HG03442 (cell line): ENCODE results near the gene FARS2.

ENCODE experiments used
- ATAC-seq: cut with Tn5 transposase; IDR thresholded peaks from one replicate; pipeline ENCODE4 v1.9.1; 2021; ENCODE audit warnings: mild to moderate bottlenecking, moderate library complexity; ENCODE audit not compliant: unreplicated experiment

Gene FARS2

DNA sequence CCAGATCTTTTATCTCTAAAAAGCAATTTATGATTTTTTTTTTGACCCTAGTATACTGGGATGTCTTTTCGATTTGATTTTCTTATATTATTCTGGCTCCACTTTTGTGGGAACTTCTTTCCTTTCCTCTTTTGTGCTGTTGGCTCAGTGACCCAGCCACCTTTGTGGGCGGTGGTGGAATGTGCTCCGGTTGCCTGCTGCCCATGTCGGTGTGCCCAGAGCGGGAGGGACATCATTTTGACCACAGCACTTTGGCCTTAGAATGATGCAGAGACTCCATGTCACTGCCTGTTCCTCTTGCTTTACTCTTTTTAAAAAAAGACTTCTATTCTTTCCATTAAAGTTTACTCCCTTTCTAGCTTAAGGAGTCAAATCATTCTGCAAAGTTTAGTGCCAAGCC is 198.0 kb downstream of the FARS2 start:
- no peak for ATAC-seq

- ATAC-seq = no peak
Observed at GRCh38 chr6:5461365-5461764, 200.1 kb downstream of the FARS2 start.

GRCh38 chr6:5462856-5463255 is 201.5 kb downstream of the FARS2 start:
- ATAC-seq = no peak

DNA sequence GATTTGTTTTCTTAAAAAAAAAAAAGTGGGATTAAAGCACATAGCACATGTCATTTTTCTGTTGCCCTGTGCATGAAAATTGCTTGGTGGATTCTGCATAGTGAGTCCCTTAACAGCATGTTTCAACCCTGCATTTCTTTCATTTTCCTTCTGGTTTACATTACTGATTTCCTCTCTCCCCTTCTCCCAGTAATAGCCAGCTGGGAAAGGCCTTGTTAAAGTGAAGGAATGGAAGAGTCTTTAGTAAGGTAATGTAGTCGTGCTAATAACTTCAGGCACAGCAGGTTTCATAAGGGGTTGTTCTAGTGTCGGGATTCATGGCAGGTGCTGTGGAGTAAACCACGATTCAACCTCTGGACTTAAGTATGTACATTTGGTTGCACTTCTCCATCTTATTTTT is 202.4 kb downstream of the FARS2 start:
- ATAC-seq = no peak

DNA sequence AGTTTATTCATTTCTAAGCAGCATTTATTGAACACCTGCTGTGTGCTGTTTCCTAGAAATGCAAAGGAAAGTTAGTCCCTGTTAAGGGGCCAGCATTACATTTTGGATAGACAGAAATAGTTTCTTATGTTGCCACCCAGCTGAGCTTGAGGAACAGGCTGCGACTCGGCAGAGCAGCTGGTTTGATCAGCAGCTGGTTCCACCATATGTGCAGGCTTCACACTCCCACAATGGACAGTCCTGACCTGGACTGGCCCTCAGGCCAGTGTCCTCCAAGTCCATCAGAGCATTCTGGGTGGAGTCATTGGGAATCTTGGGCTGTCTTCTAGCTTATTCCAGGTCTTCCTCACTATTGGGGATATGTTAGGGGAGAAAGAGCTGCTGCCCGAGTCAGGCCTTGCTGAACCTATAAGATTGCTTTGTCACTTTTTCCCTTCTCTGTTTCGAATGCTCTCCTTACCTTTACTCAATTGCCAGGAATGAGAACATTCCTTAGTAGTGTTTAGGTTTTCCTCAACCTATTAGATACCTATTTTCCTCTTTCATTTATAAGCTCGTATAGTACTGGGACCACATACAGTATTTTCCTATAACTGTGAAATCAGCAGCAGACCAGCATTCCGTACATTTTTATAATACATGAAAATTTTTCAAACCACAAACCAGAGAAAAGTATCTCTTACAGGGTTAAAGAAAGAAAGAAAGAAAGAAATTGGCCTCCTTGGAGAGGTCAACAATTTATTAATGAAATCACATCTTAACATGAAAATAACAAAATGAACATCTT is 203.0 kb downstream of the FARS2 start:
- no peak for ATAC-seq

DNA sequence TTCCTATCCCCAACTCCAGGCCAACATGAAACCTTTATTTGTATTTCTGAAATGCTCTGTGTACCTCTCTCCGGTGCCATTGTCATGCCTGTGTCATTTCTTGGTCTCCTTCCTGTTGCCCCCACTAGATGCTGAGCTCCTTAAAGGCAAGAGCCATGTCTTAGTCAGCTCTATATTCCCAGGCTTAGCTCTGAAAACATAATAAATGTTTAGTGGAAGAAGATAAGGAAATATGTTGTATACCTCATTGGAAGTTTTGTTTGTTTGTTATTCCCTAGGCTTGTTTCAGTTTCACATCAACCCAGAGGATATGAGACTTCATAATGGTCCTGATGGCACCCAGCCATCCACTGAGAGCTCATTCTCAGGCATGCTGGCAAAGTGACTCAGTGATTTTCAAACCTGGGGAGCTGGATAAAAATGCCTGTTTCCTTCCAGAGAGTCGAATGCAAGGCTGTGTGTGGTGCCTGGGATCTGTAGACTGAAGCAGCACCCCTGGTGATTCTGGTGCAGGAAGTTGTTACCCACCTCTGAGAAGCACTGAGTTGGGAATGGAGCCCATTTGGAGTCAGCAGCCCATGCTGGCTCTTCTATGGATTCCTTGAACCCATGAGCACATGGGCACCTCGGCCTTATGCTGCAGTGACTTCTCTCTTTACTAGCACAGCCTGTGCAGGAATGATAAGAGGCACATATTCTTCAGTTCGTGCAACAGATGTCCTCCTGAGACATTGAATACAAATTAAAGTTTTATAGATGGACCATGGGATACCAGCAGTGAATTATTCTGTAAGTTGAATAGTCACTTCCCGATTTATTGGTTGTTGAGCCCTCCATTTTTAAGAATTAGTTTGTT is 205.2 kb downstream of the FARS2 start:
- ATAC-seq = no peak

- ATAC-seq = no peak
Observed at GRCh38 chr6:5468586-5468985, 207.3 kb downstream of the FARS2 start.

GRCh38 chr6:5469101-5469846 is 208.0 kb downstream of the FARS2 start:
- ATAC-seq = no peak

- peak; percentile 53 for ATAC-seq
Observed at GRCh38 chr6:5471044-5471443, 209.7 kb downstream of the FARS2 start.

DNA sequence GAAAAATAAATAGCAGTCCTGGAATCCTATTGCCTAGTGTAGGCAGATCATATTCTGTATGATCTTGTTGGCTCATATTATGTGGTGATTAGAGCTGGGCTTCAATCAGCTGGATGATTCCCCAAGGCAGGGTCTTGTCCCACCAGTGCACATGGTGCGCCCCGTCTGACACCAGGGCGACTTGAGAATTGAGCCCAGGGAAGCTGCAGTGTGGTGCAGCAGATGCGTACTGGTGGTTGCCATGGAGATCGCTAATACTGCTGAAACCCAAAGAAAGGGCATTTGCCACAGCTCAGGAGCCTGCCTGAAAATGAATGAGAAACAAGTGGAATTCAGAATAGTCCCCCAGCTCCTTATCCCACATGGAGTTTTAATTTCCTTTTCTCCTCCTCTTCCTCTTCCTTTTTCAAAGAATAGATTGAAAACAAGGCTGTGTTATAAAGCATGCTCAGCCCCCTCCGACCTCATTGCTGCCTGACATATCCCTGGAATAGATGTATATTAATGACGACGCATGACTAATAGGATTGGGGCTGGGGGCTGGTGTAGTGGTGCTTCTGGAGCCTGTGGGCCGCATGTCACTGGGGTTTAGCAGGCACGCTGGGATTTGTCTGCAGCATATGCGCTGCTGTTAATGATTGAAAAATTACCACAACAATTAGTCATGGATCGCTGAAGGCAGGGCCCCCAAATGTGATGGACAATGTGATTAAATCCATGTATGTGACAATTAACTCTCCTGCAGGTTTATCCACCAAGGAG is 210.5 kb downstream of the FARS2 start:
- no peak for ATAC-seq

- ATAC-seq = no peak
Observed at GRCh38 chr6:5472571-5472970, 211.3 kb downstream of the FARS2 start.

- no peak for ATAC-seq
Observed at GRCh38 chr6:5475779-5476178, 214.5 kb downstream of the FARS2 start.

GRCh38 chr6:5478380-5478779 is 217.1 kb downstream of the FARS2 start:
- ATAC-seq = no peak

- ATAC-seq = no peak
Observed at GRCh38 chr6:5481033-5481432, 219.7 kb downstream of the FARS2 start.

- no peak for ATAC-seq
Observed at GRCh38 chr6:5481750-5482149, 220.4 kb downstream of the FARS2 start.

GRCh38 chr6:5482619-5483018 is 221.3 kb downstream of the FARS2 start:
- no peak for ATAC-seq

DNA sequence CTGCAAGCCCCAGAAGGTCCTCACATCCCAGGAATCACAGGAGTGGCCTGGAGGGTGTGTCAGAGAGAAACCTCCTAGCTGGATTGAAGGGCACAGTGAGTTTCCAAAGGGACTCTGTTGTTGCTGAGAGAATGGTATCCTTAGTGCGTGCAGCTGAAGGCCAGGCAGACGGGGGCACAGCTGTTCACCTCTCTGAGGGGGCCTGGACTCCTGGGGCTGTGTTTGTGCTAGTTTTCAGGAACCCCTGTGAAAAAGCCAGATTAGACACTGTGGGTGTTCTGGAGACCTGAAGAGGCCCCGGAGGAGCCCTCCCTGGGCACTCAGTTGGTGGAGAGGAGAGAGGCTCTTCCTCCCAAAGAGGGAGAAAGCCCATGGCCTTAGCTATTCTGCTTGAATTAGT is 223.4 kb downstream of the FARS2 start:
- ATAC-seq = no peak

DNA sequence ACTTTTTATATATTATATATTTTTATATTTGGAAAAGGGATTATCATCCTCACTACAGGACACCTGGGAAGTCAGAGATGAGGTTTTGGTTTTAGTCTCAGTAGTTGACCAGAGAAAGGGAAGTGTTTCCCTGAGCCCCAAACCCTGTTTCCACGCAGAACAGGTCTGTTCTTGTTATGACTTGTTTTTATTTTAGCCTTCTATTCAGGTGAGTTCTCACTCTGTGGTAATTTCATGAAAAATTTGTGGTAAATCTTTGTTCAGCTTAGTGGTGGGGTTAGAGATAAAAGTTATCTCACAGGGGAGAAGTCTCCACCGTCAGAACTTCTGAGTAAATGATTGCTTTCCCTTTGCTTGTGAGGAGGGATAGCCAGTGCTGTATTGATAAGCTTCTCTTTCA is 224.9 kb downstream of the FARS2 start:
- peak; percentile 88 for ATAC-seq

DNA sequence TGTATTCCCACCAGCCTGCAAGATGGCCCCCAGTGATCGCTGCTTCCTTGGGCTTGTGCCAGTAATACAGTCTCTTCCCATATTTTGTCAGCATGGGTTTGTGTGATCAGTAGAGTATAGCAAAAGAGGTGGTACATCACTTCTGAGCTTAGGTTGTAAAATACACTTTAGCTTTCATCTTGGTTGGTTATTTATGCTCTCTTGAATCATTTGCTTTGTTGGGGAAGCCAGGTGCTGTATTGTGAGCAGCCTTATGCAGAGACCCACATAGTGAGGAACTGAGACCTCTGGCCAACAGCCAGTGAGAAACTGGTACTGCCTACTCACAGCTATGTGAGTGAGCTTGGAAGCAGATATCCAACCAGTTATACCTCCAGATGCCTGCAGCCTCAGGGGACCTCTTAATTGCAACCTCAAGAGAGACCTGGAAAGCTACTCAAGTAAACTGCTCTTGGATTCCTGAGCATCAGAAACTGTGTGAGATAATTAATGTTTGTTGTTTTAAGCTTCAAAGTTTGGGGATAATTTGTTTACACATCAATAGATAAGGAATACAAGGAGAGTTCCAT is 229.3 kb downstream of the FARS2 start:
- no peak for ATAC-seq

GRCh38 chr6:5492356-5492755 is 231.0 kb downstream of the FARS2 start:
- no peak for ATAC-seq
